Chondrocyte (in vitro differentiated cells): ENCODE results near the gene EPC1. TPM values are rescaled to one million over a fixed set of nuclear protein-coding genes. Genes with fewer than 3 reads are reported as not detected.

Experiments
- DNase-seq: peaks from one replicate; pipeline ENCODE4 v3.0.0; 2021; ENCODE audit warnings: mixed read lengths, low spot score
- H3K27ac Mint-ChIP-seq: one replicate; pipeline ENCODE4 v1.8.0; 2021; ENCODE audit warnings: mild to moderate bottlenecking, moderate library complexity, mixed read lengths; ENCODE audit not compliant: unreplicated experiment
- H3K27me3 Mint-ChIP-seq: 2 replicates; pipeline ENCODE4 v1.8.0; 2021; ENCODE audit warnings: low read depth, mixed read lengths
- H3K36me3 Mint-ChIP-seq: 2 replicates; pipeline ENCODE4 v1.8.0; 2021; ENCODE audit warnings: low read depth, mixed read lengths
- H3K4me1 Mint-ChIP-seq: 2 replicates; pipeline ENCODE4 v1.8.0; 2021; ENCODE audit warnings: low read depth, mild to moderate bottlenecking, mixed read lengths
- H3K4me3 Mint-ChIP-seq: one replicate; pipeline ENCODE4 v1.8.0; 2021; ENCODE audit warnings: mild to moderate bottlenecking, moderate library complexity, mixed read lengths; ENCODE audit not compliant: unreplicated experiment
- H3K9me3 Mint-ChIP-seq: 2 replicates; pipeline ENCODE4 v1.8.0; 2021; ENCODE audit warnings: low read depth, mixed read lengths
- total RNA-seq: library from RNA; stranded (reverse); gene quantifications from 3 replicates; pipeline ENCODE4 v1.2.1, GENCODE V29; 2021
- TF ChIP-seq, protein P1 (sequence below): fragments of 200-600 bp; sonication (generic); IDR thresholded peaks from 2 replicates; pipeline ENCODE4 v1.5.0; 2021; ENCODE audit warnings: antibody characterized with exemption, mild to moderate bottlenecking, moderate library complexity

Gene EPC1
- total RNA-seq, 1 donor from 2014 or later, result 22.0 TPM

DNA sequence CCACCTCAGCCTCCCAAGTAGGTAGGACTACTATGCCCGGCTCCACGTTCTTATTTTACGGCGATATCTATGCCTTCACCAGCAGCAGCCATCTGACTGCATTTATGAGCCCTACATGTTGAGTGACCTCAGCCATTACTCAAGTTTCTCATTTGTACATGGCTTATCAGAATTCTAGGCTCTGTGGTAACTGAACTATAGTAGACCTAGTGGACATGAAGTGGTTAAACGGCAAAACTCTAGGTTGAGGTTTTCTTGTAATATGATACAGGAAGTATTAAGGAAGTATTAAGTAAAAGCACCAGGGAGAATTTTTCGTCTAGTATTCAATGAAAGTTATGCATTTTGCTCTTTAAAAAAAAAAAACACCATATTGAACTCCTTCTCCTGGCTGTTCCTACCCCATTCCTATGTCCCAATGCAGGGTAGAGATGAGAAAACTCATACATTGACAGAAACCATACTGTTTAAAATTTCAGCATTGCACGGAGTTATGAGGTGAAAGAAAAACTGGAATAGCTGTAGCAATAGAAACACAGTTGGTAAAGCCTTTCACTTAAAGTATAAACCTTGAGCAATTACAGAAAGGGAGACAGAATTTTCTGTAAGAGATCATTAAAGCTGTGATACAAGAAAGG is 39.8 kb upstream of the EPC1 start:
- Mint-ChIP-seq H3K9me3 (no peaks in the 10 kb centered on the region), H3K27me3 (no peaks in the 10 kb centered on the region), H3K36me3 (no peaks in the 10 kb centered on the region), H3K4me1 (peaks cover 8% of the 10 kb centered on the region), H3K4me3 (no peak overlapping the region), H3K27ac (no peak overlapping the region)
- TF ChIP-seq, protein P1, sequence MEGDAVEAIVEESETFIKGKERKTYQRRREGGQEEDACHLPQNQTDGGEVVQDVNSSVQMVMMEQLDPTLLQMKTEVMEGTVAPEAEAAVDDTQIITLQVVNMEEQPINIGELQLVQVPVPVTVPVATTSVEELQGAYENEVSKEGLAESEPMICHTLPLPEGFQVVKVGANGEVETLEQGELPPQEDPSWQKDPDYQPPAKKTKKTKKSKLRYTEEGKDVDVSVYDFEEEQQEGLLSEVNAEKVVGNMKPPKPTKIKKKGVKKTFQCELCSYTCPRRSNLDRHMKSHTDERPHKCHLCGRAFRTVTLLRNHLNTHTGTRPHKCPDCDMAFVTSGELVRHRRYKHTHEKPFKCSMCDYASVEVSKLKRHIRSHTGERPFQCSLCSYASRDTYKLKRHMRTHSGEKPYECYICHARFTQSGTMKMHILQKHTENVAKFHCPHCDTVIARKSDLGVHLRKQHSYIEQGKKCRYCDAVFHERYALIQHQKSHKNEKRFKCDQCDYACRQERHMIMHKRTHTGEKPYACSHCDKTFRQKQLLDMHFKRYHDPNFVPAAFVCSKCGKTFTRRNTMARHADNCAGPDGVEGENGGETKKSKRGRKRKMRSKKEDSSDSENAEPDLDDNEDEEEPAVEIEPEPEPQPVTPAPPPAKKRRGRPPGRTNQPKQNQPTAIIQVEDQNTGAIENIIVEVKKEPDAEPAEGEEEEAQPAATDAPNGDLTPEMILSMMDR, result no peak
- no peak for DNase-seq

DNA sequence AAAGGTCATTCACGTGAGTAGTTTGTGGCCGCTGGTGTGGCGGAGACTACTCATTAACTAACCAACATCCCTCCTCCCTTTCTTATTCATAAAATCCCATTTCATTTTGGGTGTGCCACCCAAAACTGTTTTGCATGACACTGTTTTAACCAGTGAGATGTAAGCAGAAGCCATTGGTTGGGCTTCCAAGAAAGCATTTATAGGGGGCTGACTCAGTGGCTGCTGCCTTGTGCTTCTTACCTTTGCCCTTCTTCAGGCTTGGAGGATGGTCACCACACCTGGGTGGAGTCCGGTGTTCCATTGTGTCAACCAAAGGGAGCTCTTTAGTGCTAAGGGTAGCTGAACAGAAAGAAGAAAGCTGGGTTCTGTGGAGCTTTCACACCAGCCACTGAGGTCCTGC is 37.2 kb upstream of the EPC1 start:
- Mint-ChIP-seq H3K4me3 (no peak overlapping the region), H3K4me1 (peaks cover 8% of the 10 kb centered on the region), H3K27me3 (no peaks in the 10 kb centered on the region), H3K9me3 (no peaks in the 10 kb centered on the region), H3K27ac (no peak overlapping the region), H3K36me3 (no peaks in the 10 kb centered on the region)
- no peak for DNase-seq
- TF ChIP-seq, protein P1, result no peak

DNA sequence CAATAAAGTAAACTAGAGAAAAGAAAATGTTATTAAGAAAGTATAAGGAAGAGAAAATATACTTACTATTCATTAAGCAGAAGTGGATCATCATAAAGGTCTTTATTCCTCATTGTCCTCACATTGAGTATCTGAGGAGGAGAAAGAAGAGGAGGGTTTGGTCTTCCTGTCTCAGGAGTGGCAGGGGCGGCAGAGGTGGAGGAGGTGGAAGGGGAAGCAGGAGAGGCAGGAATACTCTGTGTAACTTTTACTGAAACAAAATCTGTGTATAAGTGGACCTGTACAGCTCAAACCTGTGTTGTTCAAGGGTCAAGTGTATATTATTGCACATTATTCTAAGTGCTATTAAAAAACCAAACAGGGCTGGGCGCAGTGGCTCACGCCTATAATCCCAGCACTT is 34.2 kb upstream of the EPC1 start:
- Mint-ChIP-seq H3K9me3 (no peaks in the 10 kb centered on the region), H3K27me3 (no peaks in the 10 kb centered on the region), H3K4me3 (no peak overlapping the region), H3K27ac (no peak overlapping the region), H3K4me1 (peaks cover 6% of the 10 kb centered on the region), H3K36me3 (no peaks in the 10 kb centered on the region)
- TF ChIP-seq, protein P1, result no peak
- DNase-seq, result no peak

DNA sequence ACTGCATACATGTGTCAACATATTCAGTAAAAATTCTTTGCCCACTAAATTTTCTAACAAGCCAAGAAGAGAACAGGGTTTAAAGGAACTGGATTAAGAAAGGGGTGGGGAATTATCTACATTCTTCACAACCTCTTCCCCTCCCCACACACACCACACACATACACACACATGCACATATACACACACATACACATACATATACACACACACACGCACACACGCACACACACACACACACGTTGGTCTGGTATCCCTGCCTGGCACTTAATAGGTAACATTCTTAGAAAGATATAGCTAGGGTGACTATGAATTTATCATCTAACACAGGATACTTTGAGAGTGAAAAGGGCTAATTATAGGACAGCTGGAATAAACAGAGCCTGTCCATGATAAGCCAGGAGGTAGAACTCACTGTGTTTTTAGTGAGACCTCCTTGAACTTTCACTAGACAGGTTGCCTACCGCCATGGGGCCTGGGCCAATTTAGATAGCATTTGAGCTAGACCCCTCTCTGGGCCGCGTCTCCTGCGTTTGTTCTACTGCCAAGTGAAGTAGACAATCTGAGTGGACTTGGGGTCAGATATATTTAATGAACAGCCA is 33.1 kb upstream of the EPC1 start:
- H3K4me3 Mint-ChIP-seq, result no peak overlapping the region
- no peak overlapping the region for H3K27ac Mint-ChIP-seq
- no peaks in the 10 kb centered on the region for H3K9me3 Mint-ChIP-seq
- H3K4me1 Mint-ChIP-seq, result peaks cover 13% of the 10 kb centered on the region
- TF ChIP-seq, protein P1, result no peak
- no peaks in the 10 kb centered on the region for H3K27me3 Mint-ChIP-seq
- no peaks in the 10 kb centered on the region for H3K36me3 Mint-ChIP-seq
- no peak for DNase-seq

DNA sequence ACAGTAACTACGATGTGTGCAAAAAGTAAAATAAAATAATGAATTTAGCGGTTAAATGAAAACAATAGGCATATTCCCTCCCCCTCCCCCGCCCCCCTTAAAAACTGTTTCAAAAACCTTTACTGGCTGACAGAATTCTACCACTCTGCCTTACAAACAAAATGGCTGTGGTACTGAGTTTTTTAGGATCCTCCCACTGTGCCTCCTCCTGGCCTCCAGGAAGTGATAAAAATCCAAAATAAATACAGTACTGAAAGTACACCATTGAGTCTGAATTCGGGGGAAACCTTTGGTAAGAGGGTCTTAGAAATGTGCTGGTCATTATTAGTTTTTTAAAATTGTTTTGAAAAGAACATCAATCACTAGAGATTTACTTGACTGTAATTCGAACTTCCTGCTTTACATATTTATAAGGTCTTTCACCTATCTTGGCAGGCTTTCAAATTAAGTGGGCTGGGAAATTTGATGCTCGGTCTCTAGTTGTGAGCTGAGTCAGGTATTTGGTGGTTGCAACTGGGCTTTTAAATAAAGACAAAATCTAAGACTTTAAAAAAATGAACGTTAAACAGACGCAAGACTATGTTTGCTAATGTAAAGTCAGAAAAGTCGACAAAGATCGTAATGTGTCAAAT is 32.5 kb upstream of the EPC1 start:
- no peaks in the 10 kb centered on the region for H3K27me3 Mint-ChIP-seq
- H3K27ac Mint-ChIP-seq, result no peak overlapping the region
- H3K36me3 Mint-ChIP-seq, result no peaks in the 10 kb centered on the region
- TF ChIP-seq, protein P1, result no peak
- no peak overlapping the region for H3K4me3 Mint-ChIP-seq
- H3K4me1 Mint-ChIP-seq, result peaks cover 18% of the 10 kb centered on the region
- DNase-seq, result no peak
- no peaks in the 10 kb centered on the region for H3K9me3 Mint-ChIP-seq
